ENCODE results near the gene STX10. TPM values are rescaled to one million over a fixed set of nuclear protein-coding genes. Genes with fewer than 3 reads are reported as not detected.
A peak's percentile ranks its signal among the peaks of the same experiment; 100 is the strongest.
"Not testable (repeated sequence)": the region's sequence is repeated elsewhere in the genome, so short reads cannot be mapped to it uniquely, and the experiment has no call there.

The STX10 gene
- 129 and 147 TPM in 2 replicates for total RNA-seq (2014; rRNA removed; shearing (Covaris generic))

- peak; percentile 96 for DNase-seq (ENCODE audit: low spot score)
Observed at GRCh38 chr19:13150187-13150930, at the start of gene STX10, which contains the start of gene IER2. TSS of gene STX10 (minus strand) at chr19:13150375. CDS start at chr19:13150173, 202 bp downstream. TSS of gene IER2 (plus strand) at chr19:13150411. CDS start at chr19:13153187, 2,776 bp downstream.

GRCh38 chr19:13198634-13199033 lies 48.5 kb upstream of the STX10 start:
- DNase-seq (ENCODE audit: low spot score): no peak

- no peak for DNase-seq (ENCODE audit: low spot score)
Observed at GRCh38 chr19:13195678-13196077, 45.5 kb upstream of the STX10 start.

DNA sequence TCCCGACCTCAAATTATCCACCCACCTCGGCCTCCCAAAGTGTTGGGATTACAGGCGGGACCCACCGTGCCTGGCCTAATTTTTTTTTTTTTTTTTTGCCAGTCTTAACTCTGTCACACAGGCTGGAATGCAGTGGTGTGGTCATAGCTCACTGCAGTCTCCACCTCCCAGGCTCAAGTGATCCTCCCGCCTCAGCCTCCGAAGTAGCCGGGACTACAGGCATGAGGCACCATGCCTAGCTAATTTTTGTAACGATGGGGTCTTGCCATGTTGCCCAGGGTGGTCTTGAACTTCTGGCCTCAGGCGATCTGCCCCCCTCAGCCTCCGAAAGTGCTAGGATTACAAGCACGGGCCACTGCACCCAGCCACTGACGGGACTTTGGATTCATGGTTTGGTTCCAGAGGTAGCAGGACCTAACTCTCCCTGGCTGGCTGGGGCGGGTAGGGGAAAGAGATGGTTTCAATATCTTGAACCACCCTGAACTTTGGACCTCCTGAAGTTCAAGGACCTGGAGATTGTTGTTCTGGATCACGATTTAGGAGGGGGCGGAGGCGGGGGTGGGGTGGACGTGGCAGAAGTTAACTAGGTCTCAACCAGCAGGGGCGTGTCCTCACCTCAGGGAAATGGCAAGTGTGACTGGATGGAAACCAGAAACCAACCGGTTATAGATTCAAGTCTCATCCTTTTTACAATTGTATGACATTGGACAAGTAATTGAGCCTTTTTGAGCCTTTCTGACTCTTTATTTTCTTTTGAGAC lies 40.8 kb upstream of the STX10 start:
- no peak for DNase-seq (ENCODE audit: low spot score)

DNA sequence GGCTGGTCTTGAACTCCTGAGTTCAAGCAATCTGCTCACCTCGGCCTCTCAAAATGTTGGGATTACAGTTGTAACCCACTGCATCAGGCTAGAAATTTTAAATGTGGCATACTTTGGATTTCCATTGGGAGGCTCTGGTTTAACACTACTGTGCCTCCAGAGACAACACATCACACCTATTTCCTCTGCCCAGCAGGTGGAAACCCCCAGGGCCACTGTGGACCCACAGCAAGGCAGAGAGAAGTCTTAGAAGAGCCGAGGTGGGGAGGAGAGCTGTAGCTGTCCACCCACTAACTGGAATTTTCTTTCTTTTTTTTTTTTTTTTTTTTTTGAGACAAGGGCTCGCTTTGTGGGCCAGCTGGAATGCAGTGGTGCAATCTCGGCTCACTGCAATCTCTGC lies 39.4 kb upstream of the STX10 start:
- DNase-seq (ENCODE audit: low spot score): no peak

- DNase-seq (ENCODE audit: low spot score): no peak
Observed at GRCh38 chr19:13187419-13187818, 37.2 kb upstream of the STX10 start.

- not testable (repeated sequence) for DNase-seq (ENCODE audit: low spot score)
Observed at GRCh38 chr19:13186688-13187087, 36.5 kb upstream of the STX10 start.

DNA sequence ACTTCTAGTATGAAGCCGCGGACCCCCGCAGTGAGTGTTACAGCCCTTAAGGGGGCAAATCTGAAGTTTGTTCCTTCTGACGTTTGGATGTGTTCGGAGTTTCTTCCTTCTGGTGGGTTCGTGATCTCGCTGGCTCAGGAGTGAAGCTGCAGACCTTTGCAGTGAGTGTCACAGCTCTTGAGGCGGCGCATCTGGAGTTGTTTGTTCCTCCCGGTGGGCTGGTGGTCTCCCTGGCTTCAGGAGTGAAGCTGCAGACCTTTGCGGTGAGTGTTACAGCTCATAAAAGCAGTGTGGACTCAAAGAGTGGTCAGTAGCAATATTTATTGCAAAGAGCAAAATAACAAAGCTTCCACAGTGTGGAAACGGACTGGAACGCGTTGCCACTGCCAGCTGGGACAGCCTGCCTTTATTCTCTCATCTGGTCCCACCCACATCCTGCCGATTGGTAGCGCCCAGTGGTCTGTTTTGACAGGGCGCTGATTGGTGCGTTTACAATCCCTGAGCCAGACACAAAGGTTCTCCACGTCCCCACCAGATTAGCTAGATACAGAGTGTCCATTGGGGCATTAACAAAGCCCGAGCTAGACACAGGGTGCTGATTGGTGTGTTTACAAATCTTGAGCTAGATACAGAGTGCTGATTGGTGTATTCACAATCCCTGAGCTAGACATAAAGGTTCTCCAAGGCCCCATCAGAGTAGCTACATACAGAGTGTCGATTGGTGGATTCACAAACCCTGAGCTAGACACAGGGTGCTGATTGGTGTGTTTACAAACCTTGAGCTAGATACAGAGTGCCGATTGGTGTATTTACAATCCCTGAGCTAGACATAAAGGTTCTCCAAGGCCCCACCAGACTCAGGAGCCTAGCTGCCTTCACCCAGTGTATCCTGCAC lies 35.8 kb upstream of the STX10 start:
- not testable (repeated sequence) for DNase-seq (ENCODE audit: low spot score)

DNA sequence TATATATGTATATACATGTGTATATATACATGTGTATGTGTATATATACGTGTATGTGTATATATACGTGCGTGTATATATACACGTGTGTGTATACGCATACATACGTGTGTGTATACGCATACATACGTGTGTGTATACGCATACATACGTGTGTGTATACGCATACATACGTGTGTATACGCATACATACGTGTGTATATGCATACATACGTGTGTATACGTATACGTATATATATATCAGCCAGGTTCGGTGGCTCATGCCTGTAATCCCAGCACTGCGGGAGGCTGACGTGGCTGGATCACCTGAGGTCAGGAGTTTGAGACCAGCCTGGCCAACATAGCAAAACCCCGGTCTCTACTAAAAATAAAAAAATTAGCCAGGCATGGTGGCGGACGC lies 34.8 kb upstream of the STX10 start:
- not testable (repeated sequence) for DNase-seq (ENCODE audit: low spot score)

GRCh38 chr19:13181747-13182388 lies 31.7 kb upstream of the STX10 start:
- DNase-seq (ENCODE audit: low spot score): peak; percentile 70

DNA sequence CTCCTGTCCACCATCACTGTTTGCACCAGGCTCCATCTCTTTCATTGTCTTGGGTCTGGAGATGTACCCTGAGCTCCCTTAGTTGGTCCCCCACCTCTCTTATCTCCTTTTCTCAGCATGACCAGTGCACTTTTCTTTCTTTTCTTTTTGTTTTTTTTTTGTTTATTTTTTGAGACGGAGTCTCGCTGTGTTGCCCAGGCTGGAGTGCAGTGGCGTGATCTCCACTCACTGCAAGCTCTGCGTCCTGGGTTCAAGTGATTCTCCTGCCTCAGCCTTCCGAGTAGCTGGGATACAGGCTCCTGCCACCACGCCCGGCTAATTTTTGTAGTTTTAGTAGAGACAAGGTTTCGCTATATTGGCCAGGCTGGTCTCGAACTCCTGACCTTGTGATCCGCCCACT lies 28.1 kb upstream of the STX10 start:
- not testable (repeated sequence) for DNase-seq (ENCODE audit: low spot score)

- not testable (repeated sequence) for DNase-seq (ENCODE audit: low spot score)
Observed at GRCh38 chr19:13177584-13177983, 27.4 kb upstream of the STX10 start.

GRCh38 chr19:13176345-13176744 lies 26.2 kb upstream of the STX10 start:
- no peak for DNase-seq (ENCODE audit: low spot score)

DNA sequence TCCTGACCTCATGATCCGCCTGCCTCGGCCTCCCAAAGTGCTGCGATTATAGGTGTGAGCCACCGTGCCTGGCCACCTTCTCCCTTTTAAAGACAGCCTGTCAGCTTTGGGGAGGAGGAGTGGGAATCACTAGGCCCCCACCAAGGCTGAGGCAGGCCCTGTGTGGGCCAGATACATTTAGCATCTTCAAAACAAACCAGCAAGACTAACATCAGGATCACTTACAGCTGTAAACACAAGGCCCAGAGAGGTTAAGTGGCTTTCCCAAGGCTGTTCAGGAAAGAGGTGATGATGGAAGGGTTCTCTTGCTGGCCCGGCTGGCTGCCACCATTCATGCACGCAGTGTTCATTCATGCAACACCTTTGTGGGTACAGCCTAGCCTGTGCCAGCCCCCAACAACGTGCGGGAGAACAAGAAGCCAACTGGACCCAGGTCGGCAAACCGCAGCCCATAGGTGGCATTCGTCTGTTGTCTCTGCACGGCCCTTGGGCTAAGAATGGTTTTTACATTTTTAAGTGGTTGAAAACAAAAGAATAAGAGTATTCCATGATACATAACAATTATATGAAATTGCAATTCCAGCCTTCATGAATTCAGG lies 23.1 kb upstream of the STX10 start:
- DNase-seq (ENCODE audit: low spot score): no peak

- peak; percentile 97 for DNase-seq (ENCODE audit: low spot score)
Observed at GRCh38 chr19:13172346-13173138, 22.4 kb upstream of the STX10 start.

GRCh38 chr19:13171146-13171545 lies 21.0 kb upstream of the STX10 start:
- no peak for DNase-seq (ENCODE audit: low spot score)

DNA sequence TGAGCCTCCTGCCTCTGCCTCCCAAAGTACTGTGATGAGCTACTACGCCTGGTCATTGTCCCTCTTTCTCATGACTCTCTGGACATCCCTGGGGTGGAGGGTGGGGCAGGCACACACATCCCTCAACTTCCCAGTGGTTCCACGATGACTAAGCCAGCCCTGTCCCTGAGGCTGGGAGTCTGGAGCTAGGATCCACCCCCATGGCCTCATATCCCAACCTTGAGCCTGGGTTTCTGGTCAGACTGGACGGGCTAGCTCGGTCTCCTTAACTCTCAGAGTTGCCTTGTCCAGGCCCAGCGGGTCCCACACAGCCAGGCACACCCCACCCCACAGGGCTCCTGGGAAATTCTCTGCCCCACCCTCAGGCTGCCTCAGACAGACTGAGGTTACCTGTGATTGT lies 19.6 kb upstream of the STX10 start:
- peak; percentile 95 for DNase-seq (ENCODE audit: low spot score)

GRCh38 chr19:13166151-13166550 lies 16.0 kb upstream of the STX10 start:
- DNase-seq (ENCODE audit: low spot score): not testable (repeated sequence)

DNA sequence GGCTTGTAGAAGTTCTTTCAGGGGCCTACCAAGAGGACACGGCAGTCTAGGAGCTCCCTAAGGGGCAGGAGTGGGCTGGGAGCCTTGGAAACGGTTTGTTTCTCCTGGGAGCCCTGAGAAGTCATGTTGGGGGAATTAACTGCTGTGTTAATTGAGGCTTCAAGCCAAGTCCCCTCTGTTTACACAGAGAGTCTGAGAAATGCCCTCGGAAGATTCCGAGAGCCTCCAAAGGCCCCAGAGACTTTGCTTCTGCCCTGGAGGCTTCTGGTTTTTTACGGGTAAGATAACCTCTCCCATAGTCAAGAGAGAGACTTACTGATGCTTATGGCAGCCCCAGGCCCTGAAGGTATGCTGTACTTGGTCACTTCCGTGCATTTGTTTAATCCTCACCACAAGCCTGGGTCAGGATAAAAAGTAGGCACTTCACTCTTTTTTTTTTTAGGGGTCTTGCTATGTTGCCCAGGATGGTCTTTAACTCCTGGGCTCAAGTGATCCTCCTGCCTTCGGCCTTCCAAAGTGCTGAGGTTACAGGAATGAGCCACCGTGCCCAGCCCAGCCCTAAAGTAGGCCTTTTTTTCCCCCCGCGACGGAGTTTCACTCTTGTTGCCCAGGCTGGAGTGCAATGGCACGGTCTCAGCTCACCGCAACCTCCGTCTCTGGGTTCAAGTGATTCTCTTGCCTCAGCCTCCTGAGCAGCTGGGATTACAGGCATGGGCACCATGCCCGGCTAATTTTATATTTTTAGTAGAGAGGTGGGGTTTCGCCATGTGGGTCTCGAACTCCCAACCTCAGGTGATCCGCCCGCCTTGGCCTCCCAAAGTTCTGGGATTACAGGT lies 15.2 kb upstream of the STX10 start:
- DNase-seq (ENCODE audit: low spot score): no peak
